GM12892 (cell line): ENCODE results near the gene PKN2.
"Not testable (repeated sequence)": the region's sequence is repeated elsewhere in the genome, so short reads cannot be mapped to it uniquely, and the experiment has no call there.

ENCODE experiments used
- POLR2A ChIP-seq: IDR thresholded peaks from 2 replicates; pipeline ENCODE4 v1.6.1; 2011; ENCODE audit warnings: low read depth, low read length, control low read depth
- POLR2AphosphoS5 ChIP-seq: IDR thresholded peaks from 2 replicates; pipeline ENCODE4 v1.6.1; 2011; ENCODE audit warnings: low read depth, low read length, control low read depth
- TAF1 ChIP-seq: IDR thresholded peaks from 2 replicates; pipeline ENCODE4 v1.6.1; 2011; ENCODE audit warnings: low read depth, mild to moderate bottlenecking, control low read depth, low read length, borderline replicate concordance

- TF ChIP-seq POLR2A, POLR2AphosphoS5, TAF1: not testable (repeated sequence)
Observed at GRCh38 chr1:88712907-88713306, 28.8 kb downstream of the PKN2 start.
